ENCODE data around the gene SNN. TPM values are rescaled to one million over a fixed set of nuclear protein-coding genes. Genes with fewer than 3 reads are reported as not detected.

Gene SNN
- total and polyA plus RNA-seq, 9 of the 15 experiments (the other 6 are each of a cell fraction or from before 2014, with no cell fraction given) = 0.07 to 2.9 (median 1.9) TPM

GRCh38 chr16:11621920-11622651 lies 46.2 kb upstream of the SNN start:
- Histone ChIP-seq H3K9me3 (replicated peaks; ENCODE audit: control insufficient read depth, insufficient read depth, low read depth, low read length) (no peaks in the 10 kb centered on the region; the same call in 1 of the 2 replicates), H3K79me2 (ENCODE audit: control insufficient read depth, insufficient read depth, low read length) (no peaks in the 10 kb centered on the region), H4K20me1 (replicated peaks; ENCODE audit: control insufficient read depth, insufficient read depth, low read length) (no peaks in the 10 kb centered on the region), H3K27ac (ENCODE audit: extremely low read depth, low read depth, low read length) (no peak overlapping the region), H3K27me3 (ENCODE audit: control insufficient read depth in 2 of 2, insufficient read depth in 2 of 2, low read length in 2 of 2) (no peaks in the 10 kb centered on the region), H2AFZ (ENCODE audit: low read depth, low read length) (peak overlapping the region; percentile 21; the same call in 1 of the 2 replicates), H3K4me3 (no peak overlapping the region), H3K9me1 (ENCODE audit: control insufficient read depth, insufficient read depth, low read length) (no peaks in the 10 kb centered on the region), H3K9ac (ENCODE audit: insufficient read depth in 1 of 2, low read depth in 2 of 2, low read length in 2 of 2) (peak overlapping the region in 1 of 2 experiments; percentile 78; a peak in 2 of 4 replicates), H3K36me3 (ENCODE audit: control insufficient read depth, insufficient read depth, low read length) (no peaks in the 10 kb centered on the region), H3K4me2 (ENCODE audit: insufficient read depth, low read length) (no peak overlapping the region), H3K4me1 (replicated peaks in 1 of 2; ENCODE audit: control insufficient read depth in 2 of 2, insufficient read depth in 2 of 2, low read length in 2 of 2) (peaks cover 12 to 14% of the 10 kb centered on the region in 2 experiments)
- TF ChIP-seq ZNF134 (CRISPR knock-in tag; conservative IDR thresholded peaks at IDR 0.05) = no peak
- no peak for TF ChIP-seq AFF1 (IDR thresholded peaks at IDR 0.05; ENCODE audit: low read depth in 1 of 2, partially characterized antibody in 2 of 2)
- TF ChIP-seq SRF (CRISPR knock-in tag; IDR thresholded peaks at IDR 0.05) = no peak
- TF ChIP-seq E2F3 (CRISPR knock-in tag; IDR thresholded peaks at IDR 0.05) = 0 out of 2 replicates have a peak, but pooled peaks have one; percentile 16
- TF ChIP-seq MTF1 (CRISPR knock-in tag; IDR thresholded peaks at IDR 0.05; ENCODE audit: borderline replicate concordance) = no peak
- TF ChIP-seq ATF1 (CRISPR knock-in tag; IDR thresholded peaks at IDR 0.05) = no peak
- 0 out of 2 replicates have a peak, but pooled peaks have one; percentile 15 for TF ChIP-seq ATF1 (tag; IDR thresholded peaks at IDR 0.05)
- 32% methylated on average over 19 of the region's 19 CpGs for WGBS (ENCODE audit: insufficient coverage, low coverage, missing lambda C conversion rate)
- BruUV-seq (replicated peaks) = no TSS peak
- in situ Hi-C loops (cut with MboI) (no loop called here), intact Hi-C loops (cut with micrococcal nuclease) (no loop called here)
- ChIA-PET POLR2A (interaction anchor here (1.3 kb wide), 1 partner anchor 9 kb away, joined by 3 read pairs; no protein-coding TSS in a partner anchor), CTCF (ENCODE audit: low intra/inter-chr PET ratio) (no interaction called here)
- ATAC-seq (no peak), DNase-seq (ENCODE audit: extremely low read depth in 1 of 4, low spot score in 3 of 4) (no peak), FAIRE-seq (no peak)

Measured in K562 (cell line).